CD14-positive monocyte (primary cell): Measurements from ENCODE around the gene OMD. TPM values are rescaled to one million over a fixed set of nuclear protein-coding genes. Genes with fewer than 3 reads are reported as not detected.

Experiments used
- DNase-seq, 3 donors: peaks; one replicate each; pipeline ENCODE4 v3.0.0-alpha.2; 2011 to 2022
- H2AFZ ChIP-seq: 2 replicates; pipeline ENCODE4 v1.6.0; 2012; ENCODE audit warnings: mild to moderate bottlenecking, low read depth, low read length, inconsistent platforms; ENCODE audit not compliant: insufficient read depth, poor library complexity, severe bottlenecking
- H3K27ac ChIP-seq, 2 donors: 1 replicate in 1 of 2; 2 replicates in 1 of 2; pipeline ENCODE4 v1.5.1; 2012 to 2013; ENCODE audit warnings: low read length in 2 of 2, control low read depth in 1 of 2, inconsistent platforms in 1 of 2, low read depth in 1 of 2, mild to moderate bottlenecking in 1 of 2
- H3K27me3 ChIP-seq, 2 donors: one replicate each; pipeline versions ENCODE4 v1.6.0 to v1.6.1; 2011 to 2013; ENCODE audit warnings: low read length in 2 of 2; ENCODE audit not compliant: control insufficient read depth in 2 of 2, insufficient read depth in 2 of 2
- H3K36me3 ChIP-seq, 2 donors: replicated peaks in 1 of 2; 1 replicate in 1 of 2; 2 replicates in 1 of 2; pipeline versions ENCODE4 v1.5.1 to v1.6.1; 2012 to 2013; ENCODE audit warnings: low read length in 2 of 2, control low read depth in 1 of 2, inconsistent platforms in 1 of 2, mild to moderate bottlenecking in 1 of 2; ENCODE audit not compliant: insufficient read depth in 2 of 2, control insufficient read depth in 1 of 2
- H3K4me1 ChIP-seq, 2 donors: 1 replicate in 1 of 2; 2 replicates in 1 of 2; pipeline versions ENCODE4 v1.5.1 to v1.6.1; 2012 to 2013; ENCODE audit warnings: low read length in 2 of 2, control low read depth in 1 of 2, inconsistent platforms in 1 of 2, mild to moderate bottlenecking in 1 of 2, moderate library complexity in 1 of 2; ENCODE audit not compliant: insufficient read depth in 2 of 2, control insufficient read depth in 1 of 2
- H3K4me2 ChIP-seq: replicated peaks from 2 replicates; pipeline ENCODE3; 2012; ENCODE audit warnings: low read length, moderate library complexity, mild to moderate bottlenecking; ENCODE audit not compliant: poor library complexity, severe bottlenecking; ENCODE audit errors: extremely low read depth
- H3K4me3 ChIP-seq, 3 experiments: fragments of 200-600 bp in 1 of 3; sonication (generic) in 1 of 3; replicated peaks in 1 of 3; 1 replicate in 2 of 3; 2 replicates in 1 of 3; pipeline ENCODE4 v1.5.1; 2011 to 2013; ENCODE audit warnings: low read length in 3 of 3, mild to moderate bottlenecking in 3 of 3, control low read depth in 2 of 3, low read depth in 2 of 3, inconsistent platforms in 1 of 3, moderate library complexity in 1 of 3
- H3K79me2 ChIP-seq: 2 replicates; pipeline ENCODE4 v1.6.0; 2012; ENCODE audit warnings: mild to moderate bottlenecking, control low read depth, inconsistent platforms, low read length, moderate library complexity; ENCODE audit not compliant: insufficient read depth
- H3K9ac ChIP-seq: 2 replicates; pipeline ENCODE4 v1.6.0; 2017; ENCODE audit warnings: low read length, mild to moderate bottlenecking; ENCODE audit not compliant: insufficient read depth, poor library complexity, severe bottlenecking
- H3K9me3 ChIP-seq, 2 donors: replicated peaks in 1 of 2; 1 replicate in 1 of 2; 2 replicates in 1 of 2; pipeline versions ENCODE4 v1.5.1 to v1.6.1; 2012 to 2013; ENCODE audit warnings: low read length in 2 of 2, control low read depth in 1 of 2; ENCODE audit not compliant: control insufficient read depth in 1 of 2, insufficient read depth in 1 of 2
- H4K20me1 ChIP-seq: 2 replicates; pipeline ENCODE4 v1.6.0; 2012; ENCODE audit warnings: mild to moderate bottlenecking, low read length, control low read depth, moderate library complexity; ENCODE audit not compliant: insufficient read depth
- H3K27ac Mint-ChIP-seq, 7 donors: one replicate each; pipeline ENCODE4 v1.8.0; 2020; ENCODE audit warnings: mild to moderate bottlenecking in 7 of 7, mixed read lengths in 7 of 7, moderate library complexity in 6 of 7, inconsistent platforms in 2 of 7
- H3K27me3 Mint-ChIP-seq, 3 donors: one replicate each; pipeline ENCODE4 v1.8.0; 2021 to 2022; ENCODE audit warnings: low read depth in 3 of 3, mild to moderate bottlenecking in 3 of 3, mixed read lengths in 3 of 3, moderate library complexity in 3 of 3, inconsistent platforms in 1 of 3
- H3K36me3 Mint-ChIP-seq, 2 donors: one replicate each; pipeline ENCODE4 v1.8.0; 2020; ENCODE audit warnings: mixed read lengths in 2 of 2, inconsistent platforms in 1 of 2, mild to moderate bottlenecking in 1 of 2
- H3K4me1 Mint-ChIP-seq: one replicate; pipeline ENCODE4 v1.8.0; 2020; ENCODE audit warnings: mild to moderate bottlenecking, mixed read lengths
- H3K4me3 Mint-ChIP-seq, 2 donors: one replicate each; pipeline ENCODE4 v1.8.0; 2020; ENCODE audit warnings: mild to moderate bottlenecking in 2 of 2, mixed read lengths in 2 of 2, moderate library complexity in 1 of 2
- H3K9me3 Mint-ChIP-seq, 7 donors: one replicate each; pipeline ENCODE4 v1.8.0; 2020 to 2022; ENCODE audit warnings: mixed read lengths in 7 of 7, mild to moderate bottlenecking in 6 of 7, moderate library complexity in 6 of 7, inconsistent platforms in 2 of 7
- WGBS: methylation state at CpG from one replicate; pipeline ENCODE4 v1.1.5; 2013; ENCODE audit warnings: missing lambda C conversion rate; ENCODE audit not compliant: insufficient coverage; 5-methylcytosine and 5-hydroxymethylcytosine counted together
- intact Hi-C, 2 donors: fragments of 100-400 bp; cut with micrococcal nuclease; formaldehyde crosslinking; loops; one replicate each; pipeline versions ENCODE4 v1.15.0 to v1.15.1; 2023
- polyA plus RNA-seq, 3 donors: library from polyadenylated mRNA; depleted of rRNA in 1 of 3; unstranded in 2 of 3; stranded (reverse) in 1 of 3; fragments of 300-500 nt in 2 of 3; fragments of >200 nt in 1 of 3; fragmentation: Illumina TruSeq in 2 of 3; gene quantifications; 1 replicate in 2 of 3; 2 replicates in 1 of 3; pipeline ENCODE4 v1.2.3, GENCODE V29; 2012 to 2021
- TF ChIP-seq, protein P1 (sequence below): fragments of 200-600 bp; IDR thresholded peaks from one replicate; pipeline ENCODE4 v1.8.0; 2022; ENCODE audit warnings: antibody characterized with exemption, mild to moderate bottlenecking

The OMD gene
- polyA plus RNA-seq, 3 donors = not detected

DNA sequence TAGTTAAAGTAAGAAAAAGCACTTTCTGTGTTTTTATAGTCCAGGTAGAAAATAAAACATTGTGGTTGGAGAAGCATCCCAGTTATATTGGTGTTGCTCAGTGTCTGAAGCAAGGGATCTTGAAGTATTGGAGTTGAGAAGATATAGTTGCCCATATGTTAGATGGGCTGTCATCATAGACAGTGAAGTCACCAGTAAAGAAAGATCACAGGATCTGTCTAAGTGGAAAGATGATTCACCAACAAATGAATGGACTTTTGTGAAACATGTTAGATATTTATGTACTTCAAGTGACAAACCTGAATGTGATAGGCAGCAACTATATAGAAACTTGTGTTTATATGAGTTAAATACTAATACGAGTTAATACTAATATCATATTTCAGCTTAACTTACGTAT lies 31.6 kb downstream of the OMD start:
- no peaks in the 10 kb centered on the region for H3K27me3 ChIP-seq
- no peaks in the 10 kb centered on the region for H3K4me1 Mint-ChIP-seq
- no peak overlapping the region for H3K4me3 Mint-ChIP-seq
- no peaks in the 10 kb centered on the region for H4K20me1 ChIP-seq
- peaks cover 0 to 2% (median 0%) of the 10 kb centered on the region in 7 donors for H3K9me3 Mint-ChIP-seq
- no peak for DNase-seq
- no peak overlapping the region for H3K4me3 ChIP-seq
- H3K79me2 ChIP-seq = no peaks in the 10 kb centered on the region
- no peak overlapping the region for H2AFZ ChIP-seq
- H3K27me3 Mint-ChIP-seq = no peaks in the 10 kb centered on the region
- intact Hi-C loops = no loop called here
- TF ChIP-seq, protein P1, sequence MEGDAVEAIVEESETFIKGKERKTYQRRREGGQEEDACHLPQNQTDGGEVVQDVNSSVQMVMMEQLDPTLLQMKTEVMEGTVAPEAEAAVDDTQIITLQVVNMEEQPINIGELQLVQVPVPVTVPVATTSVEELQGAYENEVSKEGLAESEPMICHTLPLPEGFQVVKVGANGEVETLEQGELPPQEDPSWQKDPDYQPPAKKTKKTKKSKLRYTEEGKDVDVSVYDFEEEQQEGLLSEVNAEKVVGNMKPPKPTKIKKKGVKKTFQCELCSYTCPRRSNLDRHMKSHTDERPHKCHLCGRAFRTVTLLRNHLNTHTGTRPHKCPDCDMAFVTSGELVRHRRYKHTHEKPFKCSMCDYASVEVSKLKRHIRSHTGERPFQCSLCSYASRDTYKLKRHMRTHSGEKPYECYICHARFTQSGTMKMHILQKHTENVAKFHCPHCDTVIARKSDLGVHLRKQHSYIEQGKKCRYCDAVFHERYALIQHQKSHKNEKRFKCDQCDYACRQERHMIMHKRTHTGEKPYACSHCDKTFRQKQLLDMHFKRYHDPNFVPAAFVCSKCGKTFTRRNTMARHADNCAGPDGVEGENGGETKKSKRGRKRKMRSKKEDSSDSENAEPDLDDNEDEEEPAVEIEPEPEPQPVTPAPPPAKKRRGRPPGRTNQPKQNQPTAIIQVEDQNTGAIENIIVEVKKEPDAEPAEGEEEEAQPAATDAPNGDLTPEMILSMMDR = no peak
- peaks cover 0 to 2% of the 10 kb centered on the region in 2 donors for H3K36me3 Mint-ChIP-seq
- WGBS = no CpG with 5 or more reads among the region's 2 CpGs
- H3K27ac Mint-ChIP-seq = no peak overlapping the region
- no peak overlapping the region for H3K27ac ChIP-seq
- H3K36me3 ChIP-seq = no peaks in the 10 kb centered on the region
- no peak overlapping the region for H3K4me2 ChIP-seq
- H3K9ac ChIP-seq = no peak overlapping the region
- no peaks in the 10 kb centered on the region for H3K9me3 ChIP-seq
- H3K4me1 ChIP-seq = no peaks in the 10 kb centered on the region

DNA sequence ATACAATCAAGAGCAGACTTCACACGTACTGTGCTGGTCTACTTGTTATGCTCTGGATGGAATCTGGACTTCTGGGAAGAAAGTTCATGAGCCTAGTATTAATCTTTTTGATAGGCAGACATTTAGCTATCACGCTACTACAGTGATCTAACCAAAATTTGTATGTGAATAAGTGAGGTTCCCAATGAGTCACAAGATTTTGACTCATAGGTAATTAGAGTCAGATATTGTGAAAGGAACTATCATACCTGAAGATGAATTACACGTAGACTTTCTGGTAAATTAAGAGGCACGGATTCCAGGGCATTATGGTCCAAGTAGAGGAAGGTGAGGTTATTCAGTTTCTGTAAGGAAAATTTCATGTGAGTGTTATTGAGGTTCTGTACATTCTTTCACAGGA lies 38.3 kb downstream of the OMD start:
- intact Hi-C loops = no loop called here
- Histone ChIP-seq H3K4me1 (no peaks in the 10 kb centered on the region), H3K9me3 (no peaks in the 10 kb centered on the region), H2AFZ (no peak overlapping the region), H4K20me1 (no peaks in the 10 kb centered on the region), H3K36me3 (no peaks in the 10 kb centered on the region), H3K4me3 (no peak overlapping the region), H3K27me3 (no peaks in the 10 kb centered on the region), H3K79me2 (no peaks in the 10 kb centered on the region), H3K4me2 (no peak overlapping the region), H3K9ac (no peak overlapping the region), H3K27ac (no peak overlapping the region)
- WGBS = 92% methylated on average over 2 of the region's 4 CpGs
- TF ChIP-seq, protein P1 = no peak
- H3K27ac Mint-ChIP-seq = no peak overlapping the region
- H3K36me3 Mint-ChIP-seq = peaks cover 5 to 6% of the 10 kb centered on the region in 2 donors
- H3K27me3 Mint-ChIP-seq = no peaks in the 10 kb centered on the region
- DNase-seq = no peak
- H3K9me3 Mint-ChIP-seq = peaks cover 0 to 4% (median 0%) of the 10 kb centered on the region in 7 donors
- no peaks in the 10 kb centered on the region for H3K4me1 Mint-ChIP-seq
- H3K4me3 Mint-ChIP-seq = no peak overlapping the region
